Gastroesophageal sphincter (tissue), 4 donors: ENCODE data around the gene LRCOL1. TPM values are rescaled to one million over a fixed set of nuclear protein-coding genes. Genes with fewer than 3 reads are reported as not detected.

Source experiments
- ATAC-seq: fragments of 150-250 bp; one replicate; pipeline ENCODE4 v1.9.1; 2016; ENCODE audit warnings: mild to moderate bottlenecking, moderate library complexity
- H3K27ac ChIP-seq, 4 donors: fragments of 200-600 bp; sonication (generic) in 3 of 4; 1 replicate in 3 of 4; 2 replicates in 1 of 4; pipeline ENCODE4 v1.5.1; 2016 to 2019
- H3K27me3 ChIP-seq: fragments of 200-600 bp; sonication (generic); one replicate; pipeline ENCODE4 v1.5.1; 2019
- H3K36me3 ChIP-seq, 2 donors: fragments of 200-600 bp; sonication (generic); one replicate each; pipeline ENCODE4 v1.5.1; 2019; ENCODE audit warnings: control low read depth in 1 of 2
- H3K4me1 ChIP-seq, 3 donors: fragments of 200-600 bp; sonication (generic); 1 replicate in 2 of 3; 2 replicates in 1 of 3; pipeline ENCODE4 v1.5.1; 2016 to 2019; ENCODE audit warnings: control low read depth in 2 of 3
- H3K4me3 ChIP-seq, 2 donors: fragments of 200-600 bp; sonication (generic); one replicate each; pipeline ENCODE4 v1.5.1; 2019; ENCODE audit warnings: mild to moderate bottlenecking in 1 of 2, moderate library complexity in 1 of 2
- H3K9me3 ChIP-seq, 3 donors: fragments of 200-600 bp; sonication (generic); one replicate each; pipeline ENCODE4 v1.5.1; 2017 to 2019; ENCODE audit warnings: control low read depth in 2 of 3
- EP300 ChIP-seq: sonication (generic); formaldehyde crosslinking; IDR thresholded peaks from one replicate; pipeline ENCODE4 v1.6.1; 2017; ENCODE audit warnings: antibody characterized with exemption, mild to moderate bottlenecking
- POLR2A ChIP-seq, 2 donors: fragments of 450-650 bp; IDR thresholded peaks; one replicate each; pipeline ENCODE4 v1.6.1; 2017; ENCODE audit warnings: antibody characterized with exemption in 2 of 2, mild to moderate bottlenecking in 2 of 2, moderate library complexity in 1 of 2
- POLR2AphosphoS5 ChIP-seq: sonication (generic); formaldehyde crosslinking; IDR thresholded peaks from one replicate; pipeline ENCODE4 v1.6.1; 2017; ENCODE audit warnings: antibody characterized with exemption
- WGBS, 2 donors: methylation state at CpG; one replicate each; pipeline ENCODE4 v1.1.5; 2018; ENCODE audit warnings: low coverage in 1 of 2; 5-methylcytosine and 5-hydroxymethylcytosine counted together
- total RNA-seq, 4 donors: library from RNA; depleted of rRNA; stranded (reverse); fragments of >200 nt; gene quantifications; one replicate each; pipeline ENCODE4 v1.1.0, GENCODE V29; 2016
- TF ChIP-seq, protein P1 (sequence below), 4 experiments: fragments of 200-600 bp in 2 of 4; fragments of 450-650 bp in 2 of 4; sonication (generic) in 1 of 4; IDR thresholded peaks; one replicate each; pipeline ENCODE4 v1.5.1; 2017 to 2019; ENCODE audit warnings: antibody characterized with exemption in 4 of 4, mild to moderate bottlenecking in 2 of 4, moderate library complexity in 2 of 4

The LRCOL1 gene
- not detected for total RNA-seq

DNA sequence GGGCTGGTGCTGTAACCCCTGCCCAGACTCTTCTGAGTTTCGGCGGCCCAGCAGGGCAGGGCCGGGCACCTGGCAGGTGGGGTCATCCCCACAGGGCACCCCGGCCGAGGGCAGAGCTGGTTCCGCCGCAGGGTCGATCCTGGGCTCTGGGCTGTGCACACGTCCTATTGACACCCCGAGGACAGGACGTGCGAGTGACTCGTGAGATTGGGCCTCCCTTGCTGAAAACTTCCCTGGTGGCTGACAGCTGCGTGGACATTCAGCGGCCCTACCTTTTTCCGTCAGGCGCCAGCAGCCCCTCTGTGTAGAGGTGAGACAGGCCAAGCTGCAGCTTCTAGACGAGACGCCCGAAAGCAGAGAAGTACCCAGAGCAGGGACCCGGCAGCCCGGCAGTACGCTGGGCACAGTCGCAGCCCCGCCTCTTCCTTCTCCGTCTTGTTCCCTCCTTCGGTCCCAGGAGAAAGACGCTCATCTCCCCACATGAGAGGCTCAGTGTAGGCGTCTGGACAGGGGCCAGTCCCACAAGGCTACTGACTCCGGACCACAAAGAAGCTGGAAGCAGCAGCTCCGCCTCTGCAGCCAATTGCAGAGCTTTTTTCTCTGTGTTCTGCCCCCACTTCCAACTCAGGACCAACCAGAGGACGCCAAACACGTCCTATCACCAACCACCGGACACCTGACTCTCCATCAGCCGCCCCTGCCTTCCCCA is at the start of gene LRCOL1:
Gene LRCOL1 (minus strand): TSS at position 532 of the 709 bp plus-strand sequence. CDS start 4,331 bp downstream, outside the sequence.
- H3K27me3 ChIP-seq: peaks cover 68% of the 10 kb centered on the region
- no peaks in the 10 kb centered on the region for H3K36me3 ChIP-seq
- H3K27ac ChIP-seq: no peak within 1 kb of the TSS
- WGBS, 2 donors: 22% methylated on average over 19 of the region's 35 CpGs; no CpG with 5 or more reads in 1 of the 2 donors
- H3K4me3 ChIP-seq: peak within 1 kb of the TSS in 1 of 2 donors; percentile 32
- peaks cover 0 to 14% (median 0%) of the 10 kb centered on the region in 3 donors for H3K4me1 ChIP-seq
- TF ChIP-seq POLR2A (IDR thresholded peaks at IDR 0.05) (no peak), EP300 (no peak), POLR2AphosphoS5 (no peak)
- TF ChIP-seq, protein P1, sequence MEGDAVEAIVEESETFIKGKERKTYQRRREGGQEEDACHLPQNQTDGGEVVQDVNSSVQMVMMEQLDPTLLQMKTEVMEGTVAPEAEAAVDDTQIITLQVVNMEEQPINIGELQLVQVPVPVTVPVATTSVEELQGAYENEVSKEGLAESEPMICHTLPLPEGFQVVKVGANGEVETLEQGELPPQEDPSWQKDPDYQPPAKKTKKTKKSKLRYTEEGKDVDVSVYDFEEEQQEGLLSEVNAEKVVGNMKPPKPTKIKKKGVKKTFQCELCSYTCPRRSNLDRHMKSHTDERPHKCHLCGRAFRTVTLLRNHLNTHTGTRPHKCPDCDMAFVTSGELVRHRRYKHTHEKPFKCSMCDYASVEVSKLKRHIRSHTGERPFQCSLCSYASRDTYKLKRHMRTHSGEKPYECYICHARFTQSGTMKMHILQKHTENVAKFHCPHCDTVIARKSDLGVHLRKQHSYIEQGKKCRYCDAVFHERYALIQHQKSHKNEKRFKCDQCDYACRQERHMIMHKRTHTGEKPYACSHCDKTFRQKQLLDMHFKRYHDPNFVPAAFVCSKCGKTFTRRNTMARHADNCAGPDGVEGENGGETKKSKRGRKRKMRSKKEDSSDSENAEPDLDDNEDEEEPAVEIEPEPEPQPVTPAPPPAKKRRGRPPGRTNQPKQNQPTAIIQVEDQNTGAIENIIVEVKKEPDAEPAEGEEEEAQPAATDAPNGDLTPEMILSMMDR (IDR thresholded peaks at IDR 0.05): no peak
- H3K9me3 ChIP-seq: peaks cover 0 to 11% (median 0%) of the 10 kb centered on the region in 3 donors
- ATAC-seq: no peak

DNA sequence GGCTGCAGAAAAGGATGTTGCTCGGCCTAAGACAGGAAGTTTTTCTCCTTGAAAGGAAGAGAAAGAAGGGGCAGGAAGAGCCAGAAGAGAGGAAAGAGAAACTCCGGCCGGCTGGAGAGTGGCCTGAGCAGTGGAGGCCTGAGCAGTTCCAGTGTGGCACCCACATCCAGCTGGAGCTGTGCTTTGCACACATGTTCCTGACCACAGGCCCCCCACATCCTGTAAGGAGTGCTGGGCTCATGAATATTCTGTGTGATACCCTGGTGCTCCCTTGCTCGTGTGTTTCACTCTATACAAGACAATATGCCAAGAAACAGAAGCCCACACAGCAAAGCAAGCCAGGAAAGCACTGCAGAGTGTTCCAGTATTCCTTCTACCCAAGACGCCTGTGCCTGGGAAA is 49.7 kb upstream of the LRCOL1 start:
- Histone ChIP-seq H3K4me3 (no peak overlapping the region), H3K4me1 (no peaks in the 10 kb centered on the region), H3K36me3 (peaks cover 0 to 100% of the 10 kb centered on the region in 2 donors), H3K27me3 (no peaks in the 10 kb centered on the region), H3K9me3 (no peaks in the 10 kb centered on the region), H3K27ac (no peak overlapping the region)
- ATAC-seq: no peak
- WGBS, 2 donors: 69 to 77% methylated on average over 5 of the region's 5 CpGs
- TF ChIP-seq, protein P1 (IDR thresholded peaks at IDR 0.05): no peak
- no peak for TF ChIP-seq POLR2AphosphoS5
- no peak for TF ChIP-seq POLR2A (IDR thresholded peaks at IDR 0.05)
- no peak for TF ChIP-seq EP300

- Histone ChIP-seq H3K4me1 (no peaks in the 10 kb centered on the region), H3K27ac (no peak overlapping the region), H3K4me3 (no peak overlapping the region), H3K27me3 (no peaks in the 10 kb centered on the region), H3K9me3 (no peaks in the 10 kb centered on the region), H3K36me3 (peaks cover 0 to 100% of the 10 kb centered on the region in 2 donors)
- no CpG with 5 or more reads among the region's 16 CpGs for WGBS, 2 donors
- TF ChIP-seq POLR2A (IDR thresholded peaks at IDR 0.05): no peak
- ATAC-seq: no peak
Observed at GRCh38 chr12:132659146-132659545, 48.8 kb upstream of the LRCOL1 start.

DNA sequence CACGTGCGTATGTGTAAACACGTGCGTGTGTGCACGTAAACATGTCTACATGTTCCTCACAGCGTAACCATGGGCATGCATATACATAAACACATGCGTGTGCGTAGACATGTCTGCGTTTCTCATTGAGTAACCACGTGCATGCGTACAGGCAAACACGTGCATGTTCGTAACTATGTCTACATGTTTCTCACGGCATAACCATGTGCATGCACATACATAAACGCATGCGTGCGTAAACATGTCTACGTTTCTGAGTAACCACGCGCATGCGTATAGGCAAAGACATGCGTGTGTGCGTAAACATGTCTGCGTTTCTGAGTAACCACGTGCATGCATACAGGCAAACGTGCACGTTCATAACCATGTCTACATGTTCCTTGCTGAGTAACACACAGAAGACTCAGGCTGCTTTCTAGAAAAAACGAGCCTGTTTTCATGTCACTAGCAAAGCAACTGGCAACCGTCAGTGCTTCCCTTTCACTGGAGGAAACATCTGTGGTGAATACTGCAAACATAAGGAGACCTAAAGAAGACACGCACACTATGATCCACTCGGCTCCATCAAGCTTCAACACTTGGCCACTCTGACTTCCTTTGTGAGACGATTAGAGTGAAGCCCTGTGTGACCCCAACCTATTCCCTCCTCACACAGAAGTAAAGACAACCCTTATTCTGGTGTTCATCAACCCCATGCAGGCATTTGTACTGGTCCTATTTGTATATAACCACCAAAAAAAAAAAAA is 47.9 kb upstream of the LRCOL1 start:
- Histone ChIP-seq H3K9me3 (no peaks in the 10 kb centered on the region), H3K27me3 (no peaks in the 10 kb centered on the region), H3K36me3 (peaks cover 0 to 100% of the 10 kb centered on the region in 2 donors), H3K4me3 (no peak overlapping the region), H3K27ac (no peak overlapping the region), H3K4me1 (no peaks in the 10 kb centered on the region)
- WGBS, 2 donors: 87 to 95% methylated on average over 20 to 31 of the region's 32 CpGs
- ATAC-seq: no peak
- no peak for TF ChIP-seq POLR2AphosphoS5
- TF ChIP-seq POLR2A (IDR thresholded peaks at IDR 0.05): no peak
- no peak for TF ChIP-seq EP300

- no peak overlapping the region for H3K4me3 ChIP-seq
- H3K36me3 ChIP-seq: peaks cover 0 to 100% of the 10 kb centered on the region in 2 donors
- H3K4me1 ChIP-seq: no peaks in the 10 kb centered on the region
- no peak overlapping the region for H3K27ac ChIP-seq
- no peak for ATAC-seq
- H3K9me3 ChIP-seq: no peaks in the 10 kb centered on the region
- WGBS, 2 donors: 87 to 100% methylated on average over 4 to 8 of the region's 12 CpGs
- TF ChIP-seq, protein P1 (IDR thresholded peaks at IDR 0.05): no peak
- TF ChIP-seq POLR2A (IDR thresholded peaks at IDR 0.05): no peak
- no peak for TF ChIP-seq EP300
- TF ChIP-seq POLR2AphosphoS5: no peak
- no peaks in the 10 kb centered on the region for H3K27me3 ChIP-seq
Observed at GRCh38 chr12:132657004-132657727, 46.8 kb upstream of the LRCOL1 start.
